K562 (cell line): ENCODE measurements around the gene AFF3. TPM values are rescaled to one million over a fixed set of nuclear protein-coding genes. Genes with fewer than 3 reads are reported as not detected.

Experiments used
- ATAC-seq: fragments of 200-7000 bp; cut with Tn5 transposase; 3 replicates; pipeline ENCODE4 v1.9.1; 2020; ENCODE audit warnings: moderate library complexity
- BruUV-seq: library from RNA; stranded (reverse); fragments of 400-500 nt; replicated peaks from 2 replicates; lab custom pipeline; 2021; lab: Mats Ljungman, UMichigan
- CTCF ChIA-PET: fragments of 300-600 bp; formaldehyde crosslinking; extraction: SDS; loops from one replicate; lab custom pipeline; 2021; ENCODE audit warnings: low intra/inter-chr PET ratio; lab: Yijun Ruan, JAX
- POLR2A ChIA-PET: fragments of 300-600, 350-650 bp; sonication (Branson Sonifier 250); formaldehyde crosslinking; extraction: SDS; loops from one replicate; lab custom pipeline; 2021; ENCODE audit warnings: antibody characterized with exemption, inconsistent platforms; lab: Yijun Ruan, JAX
- DNase-seq, 4 experiments: peaks; one replicate each; pipeline versions ENCODE4 v3.0.0 to v3.0.0-alpha.2; 2011 to 2018; ENCODE audit warnings: low spot score in 3 of 4, mixed read lengths in 3 of 4; ENCODE audit errors: extremely low read depth in 1 of 4
- FAIRE-seq: peaks from 2 replicates; lab custom pipeline; 2011; peaks lifted over from hg19 to GRCh38; lab: Jason Lieb, UNC
- H2AFZ ChIP-seq: 2 replicates; pipeline ENCODE4 v1.6.0; 2011; ENCODE audit warnings: low read depth, low read length, control low read depth, inconsistent platforms
- H3K27ac ChIP-seq: fragments of 200-600 bp; 3 replicates; pipeline ENCODE4 v1.8.0; 2011; ENCODE audit warnings: low read depth, mild to moderate bottlenecking, control low read depth, inconsistent platforms, low read length, moderate library complexity, mixed read lengths; ENCODE audit errors: extremely low read depth
- H3K27me3 ChIP-seq, 2 experiments: fragments of 300-600 bp in 1 of 2; 2 replicates in 1 of 2; 3 replicates in 1 of 2; pipeline versions ENCODE4 v1.6.0 to v1.8.0; 2011; ENCODE audit warnings: inconsistent platforms in 2 of 2, low read length in 2 of 2, mild to moderate bottlenecking in 1 of 2, mixed read lengths in 1 of 2, moderate library complexity in 1 of 2; ENCODE audit not compliant: control insufficient read depth in 2 of 2, insufficient read depth in 2 of 2
- H3K36me3 ChIP-seq: fragments of 300-600 bp; 3 replicates; pipeline ENCODE4 v1.8.0; 2011; ENCODE audit warnings: mild to moderate bottlenecking, low read length, inconsistent platforms; ENCODE audit not compliant: control insufficient read depth, insufficient read depth
- H3K4me1 ChIP-seq, 2 experiments: fragments of 200-600 bp in 1 of 2; replicated peaks in 1 of 2; 2 replicates in 1 of 2; 3 replicates in 1 of 2; pipeline versions ENCODE4 v1.5.1 to v1.8.0; 2011; ENCODE audit warnings: inconsistent platforms in 2 of 2, low read length in 2 of 2, mild to moderate bottlenecking in 1 of 2, mixed read lengths in 1 of 2, moderate library complexity in 1 of 2; ENCODE audit not compliant: control insufficient read depth in 2 of 2, insufficient read depth in 2 of 2
- H3K4me2 ChIP-seq: 2 replicates; pipeline ENCODE4 v1.6.1; 2011; ENCODE audit warnings: low read length, control low read depth, inconsistent platforms, mixed read lengths; ENCODE audit not compliant: insufficient read depth
- H3K4me3 ChIP-seq: fragments of 200-600 bp; sonication (generic), shearing (Covaris generic); 2 replicates; pipeline ENCODE4 v1.5.1; 2016; ENCODE audit warnings: control low read depth, inconsistent platforms
- H3K79me2 ChIP-seq: fragments of 200-600 bp; 3 replicates; pipeline ENCODE4 v1.8.0; 2011; ENCODE audit warnings: low read length, inconsistent platforms; ENCODE audit not compliant: control insufficient read depth, insufficient read depth
- H3K9ac ChIP-seq, 2 experiments: 2 replicates each; pipeline versions ENCODE4 v1.6.0 to v1.6.1; 2011; ENCODE audit warnings: low read depth in 2 of 2, low read length in 2 of 2, control low read depth in 1 of 2, inconsistent platforms in 1 of 2, mild to moderate bottlenecking in 1 of 2, mixed read lengths in 1 of 2; ENCODE audit not compliant: insufficient read depth in 1 of 2
- H3K9me1 ChIP-seq: one replicate; pipeline ENCODE4 v1.6.0; 2011; ENCODE audit warnings: inconsistent platforms, mild to moderate bottlenecking, low read length, moderate library complexity; ENCODE audit not compliant: control insufficient read depth, insufficient read depth
- H3K9me3 ChIP-seq: replicated peaks from 2 replicates; pipeline ENCODE4 v1.5.1; 2011; ENCODE audit warnings: low read depth, low read length, inconsistent platforms; ENCODE audit not compliant: control insufficient read depth, insufficient read depth
- H4K20me1 ChIP-seq: replicated peaks from 2 replicates; pipeline ENCODE4 v1.6.1; 2011; ENCODE audit warnings: low read length, inconsistent platforms, mixed read lengths; ENCODE audit not compliant: control insufficient read depth, insufficient read depth
- ARID1B ChIP-seq: fragments of 450-650 bp; IDR thresholded peaks from 2 replicates; pipeline ENCODE4 v1.6.1; 2016; ENCODE audit warnings: antibody characterized with exemption, mild to moderate bottlenecking, inconsistent platforms
- BRCA1 ChIP-seq, 2 experiments: fragments of 450-650 bp in 1 of 2; sonication (generic) in 1 of 2; formaldehyde crosslinking in 1 of 2; IDR thresholded peaks; 2 replicates each; pipeline versions ENCODE4 v1.5.0 to v1.6.1; 2017 to 2020; ENCODE audit warnings: mild to moderate bottlenecking in 1 of 2, missing genetic modification reagents in 1 of 2
- E2F6 ChIP-seq, 2 experiments: IDR thresholded peaks; 2 replicates each; pipeline ENCODE4 v1.6.1; 2011; ENCODE audit warnings: borderline replicate concordance in 1 of 2, control low read depth in 1 of 2, low read depth in 1 of 2, low read length in 1 of 2, mild to moderate bottlenecking in 1 of 2, mixed read lengths in 1 of 2, moderate library complexity in 1 of 2; ENCODE audit not compliant: insufficient read depth in 1 of 2, insufficient read length in 1 of 2, poor library complexity in 1 of 2, severe bottlenecking in 1 of 2; ENCODE audit errors: extremely low read depth in 1 of 2
- JUNB ChIP-seq: fragments of 450-650 bp; formaldehyde crosslinking; conservative IDR thresholded peaks from 2 replicates; pipeline ENCODE4 v1.4.0; 2020; ENCODE audit warnings: mild to moderate bottlenecking
- KLF13 ChIP-seq: fragments of 450-650 bp; IDR thresholded peaks from 2 replicates; pipeline ENCODE4 v1.6.1; 2016; ENCODE audit warnings: missing genetic modification characterization, low read depth, mild to moderate bottlenecking, missing compliant biosample characterization, moderate library complexity, borderline replicate concordance
- NCOA6 ChIP-seq: fragments of 450-650 bp; IDR thresholded peaks from 2 replicates; pipeline ENCODE4 v1.6.1; 2017; ENCODE audit warnings: mild to moderate bottlenecking
- PBX2 ChIP-seq, 2 experiments: IDR thresholded peaks in 1 of 2; conservative IDR thresholded peaks in 1 of 2; 2 replicates each; pipeline ENCODE4 v1.6.1; 2016; ENCODE audit warnings: low read depth in 2 of 2, mild to moderate bottlenecking in 1 of 2, missing compliant biosample characterization in 1 of 2, missing genetic modification characterization in 1 of 2, moderate library complexity in 1 of 2
- PRDM10 ChIP-seq: fragments of 450-650 bp; IDR thresholded peaks from 2 replicates; pipeline ENCODE4 v1.6.1; 2018; ENCODE audit not compliant: partially characterized antibody
- PREB ChIP-seq: sonication (generic); formaldehyde crosslinking; IDR thresholded peaks from 2 replicates; pipeline ENCODE4 v1.8.1; 2023; ENCODE audit warnings: mild to moderate bottlenecking, missing genetic modification reagents
- RB1 ChIP-seq: fragments of 450-650 bp; IDR thresholded peaks from 2 replicates; pipeline ENCODE4 v1.6.1; 2017; ENCODE audit warnings: low read depth, mild to moderate bottlenecking
- TCFL5 ChIP-seq: fragments of 250-450 bp; sonication (Bioruptor Pico); conservative IDR thresholded peaks from 2 replicates; pipeline ENCODE4 v1.6.1; 2021; ENCODE audit warnings: mild to moderate bottlenecking, moderate library complexity, matching md5 sums
- ZNF766 ChIP-seq: fragments of 200-800 bp; sonication (Bioruptor generic); conservative IDR thresholded peaks from 2 replicates; pipeline ENCODE4 v1.6.1; 2016; ENCODE audit warnings: missing genetic modification characterization, missing compliant biosample characterization
- WGBS: fragments of 100-300 bp; shearing (Covaris generic); methylation state at CpG from one replicate; pipeline ENCODE4 v1.1.6; 2016; ENCODE audit warnings: low coverage, mixed read lengths; ENCODE audit not compliant: insufficient coverage; ENCODE audit errors: missing lambda C conversion rate; 5-methylcytosine and 5-hydroxymethylcytosine counted together
- in situ Hi-C: fragments of 300-500 bp; cut with MboI; formaldehyde crosslinking; loops from 4 replicates; pipeline ENCODE4 v1.15.0; 2018; ENCODE audit warnings: inconsistent platforms, mixed read lengths
- intact Hi-C: fragments of 100-400 bp; cut with micrococcal nuclease; formaldehyde crosslinking; loops from 2 replicates; pipeline ENCODE4 v1.14.2; 2022
- polyA plus RNA-seq, 8 experiments: library from polyadenylated mRNA; depleted of rRNA in 4 of 8; stranded (reverse) in 5 of 8; unstranded in 3 of 8; fragments of >200 nt; fragmentation: Nextera tagmentation in 2 of 8; fragmentation: Illumina TruSeq in 1 of 8; extraction: Ambion mirVana in 2 of 8; extraction: Trizol in 1 of 8; gene quantifications; 2 replicates each; pipeline versions ENCODE4 v1.2.1 to v1.2.3, GENCODE V29; 2011 to 2014; ENCODE audit warnings: inconsistent platforms in 1 of 8, missing spikeins in 1 of 8
- total RNA-seq, 7 experiments: library from RNA; depleted of rRNA in 6 of 7; stranded (reverse); fragments of >200 nt in 6 of 7; fragmentation: Illumina TruSeq in 2 of 7; extraction: Trizol in 2 of 7; gene quantifications; 2 replicates each; pipeline versions ENCODE4 v1.2.1 to v1.2.3, GENCODE V29; 2011 to 2021; ENCODE audit warnings: low replicate concordance in 1 of 7

AFF3 gene
- total and polyA plus RNA-seq, 9 of the 15 experiments (the other 6 are each of a cell fraction or from before 2014, with no cell fraction given): 0.02 to 0.11 TPM; not detected in 7

- in situ Hi-C loops (no loop called here), intact Hi-C loops (no loop called here)
- no peaks in the 10 kb centered on the region for H3K9me1 ChIP-seq
- H3K4me1 ChIP-seq: no peaks in the 10 kb centered on the region; a peak in 1 of 5 replicates
- ATAC-seq (no peak), DNase-seq (no peak), FAIRE-seq (no peak)
- H3K9ac ChIP-seq: no peak overlapping the region
- H3K36me3 ChIP-seq: no peaks in the 10 kb centered on the region
- no peak overlapping the region for H2AFZ ChIP-seq
- CTCF ChIA-PET: no interaction called here
- no peaks in the 10 kb centered on the region for H3K9me3 ChIP-seq
- 28% methylated on average over 7 of the region's 7 CpGs for WGBS
- H3K27ac ChIP-seq: no peak overlapping the region
- POLR2A ChIA-PET: interaction anchor here (0.6 kb wide), 1 partner anchor 841 kb away, joined by 3 read pairs; no protein-coding TSS in a partner anchor
- no peak overlapping the region for H3K4me3 ChIP-seq
- BruUV-seq: no TSS peak
- peaks cover 2 to 3% of the 10 kb centered on the region in 2 experiments; a peak in 1 of 5 replicates for H3K27me3 ChIP-seq
- no peak overlapping the region for H3K4me2 ChIP-seq
- H3K79me2 ChIP-seq: no peaks in the 10 kb centered on the region
- H4K20me1 ChIP-seq: no peaks in the 10 kb centered on the region
- TF ChIP-seq KLF13 (tag): no peak
- no peak for TF ChIP-seq E2F6 (IDR thresholded peaks at IDR 0.05; ENCODE audit: borderline replicate concordance in 1 of 2, extremely low read depth in 1 of 2, insufficient read depth in 1 of 2, insufficient read length in 1 of 2, low read depth in 1 of 2, low read length in 1 of 2, poor library complexity in 1 of 2, severe bottlenecking in 1 of 2)
- no peak for TF ChIP-seq ARID1B
- TF ChIP-seq PREB: no peak
- TF ChIP-seq TCFL5 (CRISPR knock-in tag): no peak
- TF ChIP-seq PRDM10: no peak
- TF ChIP-seq RB1: no peak
- no peak for TF ChIP-seq PBX2 (CRISPR knock-in tag; IDR thresholded peaks at IDR 0.05; ENCODE audit: low read depth)
- TF ChIP-seq PBX2 (tag; conservative IDR thresholded peaks at IDR 0.05; ENCODE audit: low read depth): no peak
- TF ChIP-seq BRCA1 (IDR thresholded peaks at IDR 0.05): no peak
- TF ChIP-seq BRCA1 (CRISPR knock-in tag; IDR thresholded peaks at IDR 0.05): no peak
- no peak for TF ChIP-seq NCOA6
- no peak for TF ChIP-seq ZNF766 (CRISPR knock-in tag)
- TF ChIP-seq JUNB (CRISPR knock-in tag): no peak
Observed at GRCh38 chr2:99743146-99743545, 399.2 kb downstream of the AFF3 start.
